CD14-positive monocyte (primary cell): ENCODE data around the gene SUCLG2. TPM values are rescaled to one million over a fixed set of nuclear protein-coding genes. Genes with fewer than 3 reads are reported as not detected.

ENCODE experiments used
- DNase-seq, 3 donors: peaks; one replicate each; pipeline ENCODE4 v3.0.0-alpha.2; 2011 to 2022
- H2AFZ ChIP-seq: 2 replicates; pipeline ENCODE4 v1.6.0; 2012; ENCODE audit warnings: mild to moderate bottlenecking, low read depth, low read length, inconsistent platforms; ENCODE audit not compliant: insufficient read depth, poor library complexity, severe bottlenecking
- H3K27ac ChIP-seq, 2 donors: 1 replicate in 1 of 2; 2 replicates in 1 of 2; pipeline ENCODE4 v1.5.1; 2012 to 2013; ENCODE audit warnings: low read length in 2 of 2, control low read depth in 1 of 2, inconsistent platforms in 1 of 2, low read depth in 1 of 2, mild to moderate bottlenecking in 1 of 2
- H3K27me3 ChIP-seq, 2 donors: one replicate each; pipeline versions ENCODE4 v1.6.0 to v1.6.1; 2011 to 2013; ENCODE audit warnings: low read length in 2 of 2; ENCODE audit not compliant: control insufficient read depth in 2 of 2, insufficient read depth in 2 of 2
- H3K36me3 ChIP-seq, 2 donors: replicated peaks in 1 of 2; 1 replicate in 1 of 2; 2 replicates in 1 of 2; pipeline versions ENCODE4 v1.5.1 to v1.6.1; 2012 to 2013; ENCODE audit warnings: low read length in 2 of 2, control low read depth in 1 of 2, inconsistent platforms in 1 of 2, mild to moderate bottlenecking in 1 of 2; ENCODE audit not compliant: insufficient read depth in 2 of 2, control insufficient read depth in 1 of 2
- H3K4me1 ChIP-seq, 2 donors: 1 replicate in 1 of 2; 2 replicates in 1 of 2; pipeline versions ENCODE4 v1.5.1 to v1.6.1; 2012 to 2013; ENCODE audit warnings: low read length in 2 of 2, control low read depth in 1 of 2, inconsistent platforms in 1 of 2, mild to moderate bottlenecking in 1 of 2, moderate library complexity in 1 of 2; ENCODE audit not compliant: insufficient read depth in 2 of 2, control insufficient read depth in 1 of 2
- H3K4me2 ChIP-seq: replicated peaks from 2 replicates; pipeline ENCODE3; 2012; ENCODE audit warnings: low read length, moderate library complexity, mild to moderate bottlenecking; ENCODE audit not compliant: poor library complexity, severe bottlenecking; ENCODE audit errors: extremely low read depth
- H3K4me3 ChIP-seq, 3 experiments: fragments of 200-600 bp in 1 of 3; sonication (generic) in 1 of 3; replicated peaks in 1 of 3; 1 replicate in 2 of 3; 2 replicates in 1 of 3; pipeline ENCODE4 v1.5.1; 2011 to 2013; ENCODE audit warnings: low read length in 3 of 3, mild to moderate bottlenecking in 3 of 3, control low read depth in 2 of 3, low read depth in 2 of 3, inconsistent platforms in 1 of 3, moderate library complexity in 1 of 3
- H3K79me2 ChIP-seq: 2 replicates; pipeline ENCODE4 v1.6.0; 2012; ENCODE audit warnings: mild to moderate bottlenecking, control low read depth, inconsistent platforms, low read length, moderate library complexity; ENCODE audit not compliant: insufficient read depth
- H3K9ac ChIP-seq: 2 replicates; pipeline ENCODE4 v1.6.0; 2017; ENCODE audit warnings: low read length, mild to moderate bottlenecking; ENCODE audit not compliant: insufficient read depth, poor library complexity, severe bottlenecking
- H3K9me3 ChIP-seq, 2 donors: replicated peaks in 1 of 2; 1 replicate in 1 of 2; 2 replicates in 1 of 2; pipeline versions ENCODE4 v1.5.1 to v1.6.1; 2012 to 2013; ENCODE audit warnings: low read length in 2 of 2, control low read depth in 1 of 2; ENCODE audit not compliant: control insufficient read depth in 1 of 2, insufficient read depth in 1 of 2
- H4K20me1 ChIP-seq: 2 replicates; pipeline ENCODE4 v1.6.0; 2012; ENCODE audit warnings: mild to moderate bottlenecking, low read length, control low read depth, moderate library complexity; ENCODE audit not compliant: insufficient read depth
- H3K27ac Mint-ChIP-seq, 7 donors: one replicate each; pipeline ENCODE4 v1.8.0; 2020; ENCODE audit warnings: mild to moderate bottlenecking in 7 of 7, mixed read lengths in 7 of 7, moderate library complexity in 6 of 7, inconsistent platforms in 2 of 7
- H3K27me3 Mint-ChIP-seq, 3 donors: one replicate each; pipeline ENCODE4 v1.8.0; 2021 to 2022; ENCODE audit warnings: low read depth in 3 of 3, mild to moderate bottlenecking in 3 of 3, mixed read lengths in 3 of 3, moderate library complexity in 3 of 3, inconsistent platforms in 1 of 3
- H3K36me3 Mint-ChIP-seq, 2 donors: one replicate each; pipeline ENCODE4 v1.8.0; 2020; ENCODE audit warnings: mixed read lengths in 2 of 2, inconsistent platforms in 1 of 2, mild to moderate bottlenecking in 1 of 2
- H3K4me1 Mint-ChIP-seq: one replicate; pipeline ENCODE4 v1.8.0; 2020; ENCODE audit warnings: mild to moderate bottlenecking, mixed read lengths
- H3K4me3 Mint-ChIP-seq, 2 donors: one replicate each; pipeline ENCODE4 v1.8.0; 2020; ENCODE audit warnings: mild to moderate bottlenecking in 2 of 2, mixed read lengths in 2 of 2, moderate library complexity in 1 of 2
- H3K9me3 Mint-ChIP-seq, 7 donors: one replicate each; pipeline ENCODE4 v1.8.0; 2020 to 2022; ENCODE audit warnings: mixed read lengths in 7 of 7, mild to moderate bottlenecking in 6 of 7, moderate library complexity in 6 of 7, inconsistent platforms in 2 of 7
- WGBS: methylation state at CpG from one replicate; pipeline ENCODE4 v1.1.5; 2013; ENCODE audit warnings: missing lambda C conversion rate; ENCODE audit not compliant: insufficient coverage; 5-methylcytosine and 5-hydroxymethylcytosine counted together
- intact Hi-C, 2 donors: fragments of 100-400 bp; cut with micrococcal nuclease; formaldehyde crosslinking; loops; one replicate each; pipeline versions ENCODE4 v1.15.0 to v1.15.1; 2023
- polyA plus RNA-seq, 3 donors: library from polyadenylated mRNA; depleted of rRNA in 1 of 3; unstranded in 2 of 3; stranded (reverse) in 1 of 3; fragments of 300-500 nt in 2 of 3; fragments of >200 nt in 1 of 3; fragmentation: Illumina TruSeq in 2 of 3; gene quantifications; 1 replicate in 2 of 3; 2 replicates in 1 of 3; pipeline ENCODE4 v1.2.3, GENCODE V29; 2012 to 2021
- TF ChIP-seq, protein P1 (sequence below): fragments of 200-600 bp; IDR thresholded peaks from one replicate; pipeline ENCODE4 v1.8.0; 2022; ENCODE audit warnings: antibody characterized with exemption, mild to moderate bottlenecking

The SUCLG2 gene
- polyA plus RNA-seq, 3 donors: 10.8 to 37.5 (median 32.9) TPM

DNA sequence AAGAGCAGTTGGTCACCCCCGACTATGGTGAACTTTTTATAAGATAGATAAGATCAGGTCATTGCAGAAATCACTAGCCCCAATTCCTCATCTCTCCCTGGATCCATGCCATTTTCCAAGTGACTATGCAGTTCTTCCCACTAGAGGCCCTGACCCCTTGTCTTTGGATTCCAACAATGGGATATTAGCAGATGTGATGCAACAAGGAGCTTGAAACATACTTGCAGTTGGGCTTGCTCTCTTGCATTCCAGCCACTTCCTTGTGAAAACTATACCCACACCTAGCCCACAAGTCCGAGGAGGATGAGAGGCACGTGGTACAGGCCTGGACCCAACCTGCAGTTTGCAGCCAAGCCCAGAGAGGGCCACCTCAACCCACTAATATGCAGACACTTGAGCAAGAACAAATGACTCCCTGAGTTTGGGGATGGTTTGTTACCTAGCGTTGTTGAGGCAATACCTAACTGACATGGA, 60.6 kb downstream of the SUCLG2 start:
- H3K27ac ChIP-seq: no peak overlapping the region
- peaks cover 0 to 5% (median 0%) of the 10 kb centered on the region in 3 donors for H3K27me3 Mint-ChIP-seq
- no peak overlapping the region for H3K4me3 Mint-ChIP-seq
- H3K27me3 ChIP-seq: no peaks in the 10 kb centered on the region
- peaks cover 0 to 10% of the 10 kb centered on the region in 2 donors for H3K9me3 ChIP-seq
- no peaks in the 10 kb centered on the region for H4K20me1 ChIP-seq
- no peak overlapping the region for H2AFZ ChIP-seq
- H3K36me3 ChIP-seq: peaks cover 1 to 22% of the 10 kb centered on the region in 2 donors
- peaks cover 29 to 59% of the 10 kb centered on the region in 2 donors for H3K36me3 Mint-ChIP-seq
- no peaks in the 10 kb centered on the region for H3K4me1 Mint-ChIP-seq
- H3K27ac Mint-ChIP-seq: no peak overlapping the region
- peaks cover 5 to 21% (median 14%) of the 10 kb centered on the region in 7 donors for H3K9me3 Mint-ChIP-seq
- no peaks in the 10 kb centered on the region for H3K4me1 ChIP-seq
- TF ChIP-seq, protein P1, sequence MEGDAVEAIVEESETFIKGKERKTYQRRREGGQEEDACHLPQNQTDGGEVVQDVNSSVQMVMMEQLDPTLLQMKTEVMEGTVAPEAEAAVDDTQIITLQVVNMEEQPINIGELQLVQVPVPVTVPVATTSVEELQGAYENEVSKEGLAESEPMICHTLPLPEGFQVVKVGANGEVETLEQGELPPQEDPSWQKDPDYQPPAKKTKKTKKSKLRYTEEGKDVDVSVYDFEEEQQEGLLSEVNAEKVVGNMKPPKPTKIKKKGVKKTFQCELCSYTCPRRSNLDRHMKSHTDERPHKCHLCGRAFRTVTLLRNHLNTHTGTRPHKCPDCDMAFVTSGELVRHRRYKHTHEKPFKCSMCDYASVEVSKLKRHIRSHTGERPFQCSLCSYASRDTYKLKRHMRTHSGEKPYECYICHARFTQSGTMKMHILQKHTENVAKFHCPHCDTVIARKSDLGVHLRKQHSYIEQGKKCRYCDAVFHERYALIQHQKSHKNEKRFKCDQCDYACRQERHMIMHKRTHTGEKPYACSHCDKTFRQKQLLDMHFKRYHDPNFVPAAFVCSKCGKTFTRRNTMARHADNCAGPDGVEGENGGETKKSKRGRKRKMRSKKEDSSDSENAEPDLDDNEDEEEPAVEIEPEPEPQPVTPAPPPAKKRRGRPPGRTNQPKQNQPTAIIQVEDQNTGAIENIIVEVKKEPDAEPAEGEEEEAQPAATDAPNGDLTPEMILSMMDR: no peak
- H3K9ac ChIP-seq: no peak overlapping the region
- H3K4me3 ChIP-seq: no peak overlapping the region
- intact Hi-C loops: no loop called here
- no peaks in the 10 kb centered on the region for H3K79me2 ChIP-seq
- WGBS: 100% methylated on average over 1 of the region's 4 CpGs
- H3K4me2 ChIP-seq: no peak overlapping the region
- DNase-seq: no peak

DNA sequence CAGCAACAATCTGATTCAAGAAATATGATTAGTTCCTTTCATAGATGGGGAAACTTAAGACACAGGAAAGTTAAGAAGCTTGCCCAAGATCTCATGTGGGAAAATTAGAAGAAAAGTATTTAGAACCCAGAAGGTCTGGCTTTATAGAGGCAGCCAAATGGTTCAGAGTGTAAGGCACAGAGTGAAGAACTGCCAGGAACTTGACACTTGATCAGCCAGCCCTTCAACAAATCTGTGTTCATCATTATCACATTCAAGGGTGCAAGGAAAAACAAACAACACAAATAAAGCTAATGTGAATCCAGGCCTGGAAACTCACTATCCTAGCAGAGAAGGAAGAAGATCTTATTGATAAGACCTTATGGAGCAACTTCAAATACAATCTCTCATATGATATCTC, 62.4 kb downstream of the SUCLG2 start:
- no peak overlapping the region for H3K9ac ChIP-seq
- H4K20me1 ChIP-seq: no peaks in the 10 kb centered on the region
- peaks cover 0 to 10% of the 10 kb centered on the region in 2 donors for H3K9me3 ChIP-seq
- Mint-ChIP-seq H3K27ac (no peak overlapping the region), H3K9me3 (peaks cover 5 to 21% (median 14%) of the 10 kb centered on the region in 7 donors), H3K4me3 (no peak overlapping the region), H3K27me3 (peaks cover 0 to 5% (median 0%) of the 10 kb centered on the region in 3 donors), H3K36me3 (peaks cover 23 to 52% of the 10 kb centered on the region in 2 donors), H3K4me1 (no peaks in the 10 kb centered on the region)
- no peak overlapping the region for H3K27ac ChIP-seq
- no peak for DNase-seq
- no peaks in the 10 kb centered on the region for H3K79me2 ChIP-seq
- no peak overlapping the region for H2AFZ ChIP-seq
- intact Hi-C loops: no loop called here
- H3K4me3 ChIP-seq: no peak overlapping the region
- H3K4me2 ChIP-seq: no peak overlapping the region
- TF ChIP-seq, protein P1: no peak
- no peaks in the 10 kb centered on the region for H3K4me1 ChIP-seq
- no peaks in the 10 kb centered on the region for H3K27me3 ChIP-seq
- peaks cover 0 to 19% of the 10 kb centered on the region in 2 donors for H3K36me3 ChIP-seq
